Testis (tissue), 2 donors: Measurements from ENCODE around the gene KRTAP10-8.

Source experiments
- CTCF ChIP-seq, 3 experiments: fragments of 450-650 bp in 2 of 3; fragments of 200-600 bp in 1 of 3; sonication (generic) in 1 of 3; IDR thresholded peaks; one replicate each; pipeline ENCODE4 v1.5.1; 2016 to 2019; ENCODE audit warnings: antibody characterized with exemption in 3 of 3, mild to moderate bottlenecking in 2 of 3, moderate library complexity in 1 of 3
- POLR2A ChIP-seq: fragments of 450-650 bp; IDR thresholded peaks from one replicate; pipeline ENCODE4 v1.6.1; 2017; ENCODE audit warnings: antibody characterized with exemption, mild to moderate bottlenecking, moderate library complexity

GRCh38 chr21:44585892-44586291 lies 26.0 kb upstream of the KRTAP10-8 start:
- no peak for TF ChIP-seq CTCF (IDR thresholded peaks at IDR 0.05)
- no peak for TF ChIP-seq POLR2A
